ENCODE data around the gene FIGNL1.

The FIGNL1 gene

DNA sequence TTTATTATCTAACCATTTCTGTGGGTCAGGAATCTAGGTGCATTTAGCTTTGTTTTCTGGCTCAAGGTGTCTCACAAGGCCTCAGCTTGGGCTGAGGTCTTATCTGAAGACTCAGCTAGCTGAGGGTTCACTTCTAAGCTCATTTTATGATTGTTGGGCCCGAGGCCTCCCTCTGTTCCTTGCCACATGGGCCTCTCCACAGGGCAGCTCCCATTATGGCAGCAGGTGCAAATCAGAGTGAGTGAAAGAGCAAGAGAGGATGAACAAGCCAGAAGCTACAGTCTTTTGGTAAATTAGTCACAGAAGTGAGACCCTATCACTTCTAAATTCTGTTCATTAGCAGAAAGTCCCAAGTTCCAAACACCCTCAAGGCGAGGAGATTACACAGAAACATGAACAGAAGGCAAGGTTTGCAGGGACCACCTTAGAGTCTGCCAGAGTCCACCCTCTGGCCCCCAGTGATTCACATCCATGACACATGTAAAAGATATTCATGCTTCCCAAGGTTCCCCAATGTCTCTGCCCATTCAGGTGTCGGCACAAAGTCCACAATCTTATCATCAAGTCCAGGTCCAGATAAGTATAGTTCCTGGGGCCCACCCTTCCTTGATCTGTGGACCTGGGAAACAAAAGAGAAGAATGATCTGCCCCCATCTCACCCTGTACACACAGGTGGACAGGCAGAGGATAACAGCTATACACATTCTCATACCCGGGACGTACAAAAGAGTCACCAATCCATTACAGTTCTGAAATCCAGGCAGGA is 23.7 kb downstream of the FIGNL1 start:
- DNase-seq: no peak

DNA sequence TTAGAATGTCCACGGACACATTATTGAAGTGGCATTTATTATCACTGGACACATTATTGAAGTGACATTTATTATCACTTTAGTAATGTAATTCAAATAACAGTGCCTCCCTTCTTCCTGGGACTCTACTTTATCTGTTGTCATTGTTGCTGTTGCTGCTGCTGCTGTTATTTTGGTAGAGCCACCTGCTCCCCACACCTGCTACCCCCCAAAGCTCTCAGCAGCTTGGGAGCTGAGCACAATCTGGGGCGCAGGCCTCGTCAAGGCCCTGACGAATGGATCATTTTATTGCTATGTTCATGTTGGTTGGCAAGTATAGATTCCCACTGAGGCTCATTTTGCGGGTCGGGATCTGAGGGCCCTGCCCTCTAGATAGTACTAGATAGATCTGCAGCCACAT is 24.8 kb downstream of the FIGNL1 start:
- no peak for DNase-seq

DNA sequence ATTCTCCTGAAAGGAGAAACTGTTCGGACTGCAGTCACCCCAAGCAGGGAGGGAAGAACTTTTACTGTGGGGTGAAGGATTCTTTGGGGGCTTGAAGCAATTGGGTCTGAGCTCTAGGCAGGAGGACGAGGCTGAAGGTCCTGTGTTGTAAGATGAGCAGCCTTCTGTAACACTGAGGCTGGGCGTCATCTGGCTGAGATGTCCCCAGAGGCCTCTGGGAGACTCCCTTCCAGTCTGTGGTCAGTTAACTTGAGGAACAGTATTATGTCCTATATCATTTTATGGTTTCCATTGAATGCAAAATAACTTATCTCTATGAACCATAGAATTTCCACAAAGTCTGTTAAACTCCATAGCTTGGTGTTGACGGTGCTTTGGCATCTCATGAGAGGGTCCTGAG is 26.3 kb downstream of the FIGNL1 start:
- no peak for DNase-seq

DNA sequence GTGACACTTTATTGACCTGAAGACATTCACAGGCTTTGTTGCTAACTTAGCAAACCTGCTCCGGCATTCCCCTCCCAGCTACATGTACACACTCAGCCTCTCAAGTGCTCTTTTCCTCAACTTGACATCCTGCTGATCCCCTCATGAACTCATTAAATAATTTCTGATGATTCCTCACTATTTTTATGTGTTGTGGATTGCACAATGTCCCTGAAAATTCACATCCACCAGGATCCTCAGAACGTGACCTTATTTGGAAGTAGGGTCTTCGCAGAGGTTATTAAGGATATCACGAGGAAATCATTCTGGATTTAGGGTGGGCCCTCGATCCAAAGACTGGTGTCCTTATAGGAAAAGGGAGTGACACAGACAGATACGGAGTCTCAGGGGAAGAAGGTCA is 27.3 kb downstream of the FIGNL1 start:
- no peak for DNase-seq

DNA sequence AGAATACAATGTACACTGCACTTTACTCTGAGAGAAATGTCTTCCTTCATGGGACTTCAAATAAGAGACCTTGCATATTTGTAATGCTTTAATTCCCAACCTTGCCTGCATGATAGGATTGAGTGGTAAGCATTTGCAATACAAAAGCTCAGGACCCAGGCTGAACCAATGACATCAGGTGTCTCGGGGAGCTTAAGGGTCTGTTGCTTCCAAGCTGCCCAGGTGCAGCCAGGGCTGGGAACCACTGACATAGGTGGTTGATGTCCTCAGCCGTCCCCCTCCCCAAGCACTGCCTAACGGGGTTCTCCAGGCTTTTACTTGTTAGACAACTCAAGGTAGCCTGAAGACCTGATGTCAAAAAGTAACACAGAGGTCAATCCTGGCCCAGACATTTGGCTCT is 29.1 kb downstream of the FIGNL1 start:
- no peak for DNase-seq

DNA sequence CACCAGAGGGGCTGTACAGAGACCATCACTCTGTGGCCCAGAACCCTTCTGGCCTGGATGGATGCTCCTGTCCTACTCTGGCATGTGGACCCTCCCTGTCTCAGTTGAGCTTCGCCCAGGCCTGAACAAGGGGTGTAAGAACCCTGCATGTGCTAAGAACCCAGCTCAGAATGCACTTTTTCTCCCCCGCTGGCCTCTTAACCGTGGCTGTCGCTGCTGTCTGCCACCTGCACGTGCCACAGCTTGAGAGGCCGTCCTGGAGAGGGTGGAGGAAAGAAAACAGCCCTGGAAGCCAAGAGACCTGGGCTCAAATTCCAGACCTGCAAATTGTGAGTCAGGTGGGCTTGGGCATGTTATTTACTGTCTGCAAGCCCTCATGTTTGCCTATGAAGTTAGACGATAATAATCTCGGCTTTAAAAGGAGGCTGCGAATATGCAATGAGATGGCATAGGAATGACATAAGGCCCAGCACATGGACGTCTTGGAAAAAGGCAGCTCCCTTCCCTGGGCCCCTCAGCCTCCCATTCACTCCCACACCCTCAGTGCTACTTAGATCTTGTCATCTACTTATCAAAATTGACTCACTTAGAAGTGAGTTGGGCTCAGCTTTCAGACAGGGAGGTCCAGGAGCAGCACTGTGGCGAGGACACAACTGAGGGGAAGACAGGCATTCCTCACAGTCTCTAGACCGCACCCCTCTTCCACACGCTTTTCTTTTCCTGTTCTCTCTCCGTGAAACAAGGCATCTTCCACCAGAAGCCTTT is 31.4 kb downstream of the FIGNL1 start:
- DNase-seq: no peak

DNA sequence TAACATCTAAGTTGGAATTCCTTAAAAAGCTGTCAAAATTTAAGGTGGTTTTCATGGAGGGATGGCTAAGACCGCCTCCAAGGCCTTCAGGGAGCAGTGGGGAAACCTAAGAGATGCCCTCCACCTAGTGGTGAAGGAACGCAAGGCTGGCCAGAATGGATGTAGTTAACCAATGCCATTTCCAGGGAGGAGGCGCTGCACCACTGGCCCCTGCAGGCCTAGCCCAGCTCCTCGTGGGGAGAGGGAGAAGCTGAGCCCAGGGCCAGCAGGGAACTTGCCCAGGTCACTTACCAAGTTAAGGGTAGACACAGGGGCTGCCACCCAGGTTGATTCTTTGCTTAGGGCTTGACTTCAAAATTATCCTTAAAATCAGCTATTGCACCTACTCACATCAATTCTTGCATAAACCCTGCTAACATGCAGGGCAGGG is 32.0 kb downstream of the FIGNL1 start:
- DNase-seq: peak; percentile 25 to 80 (median 61)

DNA sequence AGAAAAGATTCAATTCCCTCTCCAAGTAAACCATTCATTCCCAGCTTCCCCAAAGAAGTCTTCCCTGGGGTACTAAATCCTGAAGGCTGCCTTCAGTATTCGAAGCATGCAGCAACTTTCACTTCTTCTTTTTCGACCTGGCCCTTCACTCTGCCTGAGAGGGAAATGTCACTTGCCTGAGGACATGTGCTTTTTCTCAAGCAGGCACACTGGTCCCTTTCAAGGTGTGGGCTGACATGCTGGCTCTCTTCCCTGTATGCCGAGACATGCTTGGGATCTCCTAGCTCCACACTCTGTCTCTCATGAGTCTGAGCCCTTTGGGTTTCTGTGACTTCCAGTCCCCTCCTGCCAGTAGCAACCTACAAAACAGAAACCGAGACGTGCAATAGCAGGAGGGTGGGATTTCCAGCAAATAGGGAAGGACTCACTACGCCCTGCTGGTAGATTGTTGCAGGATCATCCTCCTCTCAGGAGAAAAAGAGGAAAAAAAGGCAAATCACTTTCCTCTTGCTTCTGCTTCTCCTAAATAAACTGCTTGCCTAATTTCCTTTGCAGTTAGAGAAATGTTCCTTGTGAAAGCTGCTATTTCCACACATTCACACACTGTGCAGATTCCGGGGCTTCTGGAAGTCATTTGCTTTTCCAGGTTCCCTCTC is 33.5 kb downstream of the FIGNL1 start:
- no peak for DNase-seq

DNA sequence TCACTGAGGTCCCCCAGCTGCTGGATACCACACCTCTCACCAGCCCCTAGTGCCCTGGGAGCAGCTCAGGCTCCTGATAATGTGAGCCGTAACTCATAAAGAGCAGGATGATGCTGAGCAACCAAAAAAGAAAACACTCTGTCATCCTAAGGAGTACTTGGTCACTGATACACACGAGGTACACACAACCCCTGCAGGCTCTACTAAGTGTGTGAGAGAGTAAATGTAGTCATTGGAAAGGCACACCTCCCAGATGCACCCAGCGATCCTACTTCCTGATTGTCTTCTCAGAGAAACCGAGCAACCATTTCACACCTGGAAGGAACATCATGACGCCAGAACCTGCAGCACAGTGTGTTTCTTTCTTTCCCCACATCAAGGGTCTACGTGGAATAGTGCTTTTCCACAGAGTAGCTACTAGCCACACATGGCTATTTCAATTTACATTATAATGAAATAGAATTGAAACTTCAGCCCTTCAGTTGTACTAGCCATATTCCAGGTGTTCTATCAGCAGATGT is 34.2 kb downstream of the FIGNL1 start:
- DNase-seq: no peak

DNA sequence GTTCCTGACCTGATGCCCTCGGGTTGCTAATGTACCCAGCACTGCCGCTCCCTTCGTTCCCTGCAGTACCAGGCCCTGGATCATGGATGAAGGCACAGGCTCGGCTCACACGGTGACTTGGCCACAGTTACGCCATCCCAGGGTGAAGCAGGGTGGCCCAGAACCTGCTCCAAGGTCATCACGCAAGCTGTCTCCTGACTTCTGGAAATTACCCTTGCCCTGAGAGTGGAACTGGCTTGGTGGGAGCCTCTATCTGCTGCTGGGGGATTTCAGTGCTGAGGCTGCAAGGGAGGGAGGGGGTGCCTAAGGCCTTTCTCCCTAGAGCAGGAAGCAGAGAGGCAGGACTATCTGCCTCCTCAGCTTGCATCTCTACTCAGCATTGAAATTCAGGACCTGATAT is 36.6 kb downstream of the FIGNL1 start:
- no peak for DNase-seq

DNA sequence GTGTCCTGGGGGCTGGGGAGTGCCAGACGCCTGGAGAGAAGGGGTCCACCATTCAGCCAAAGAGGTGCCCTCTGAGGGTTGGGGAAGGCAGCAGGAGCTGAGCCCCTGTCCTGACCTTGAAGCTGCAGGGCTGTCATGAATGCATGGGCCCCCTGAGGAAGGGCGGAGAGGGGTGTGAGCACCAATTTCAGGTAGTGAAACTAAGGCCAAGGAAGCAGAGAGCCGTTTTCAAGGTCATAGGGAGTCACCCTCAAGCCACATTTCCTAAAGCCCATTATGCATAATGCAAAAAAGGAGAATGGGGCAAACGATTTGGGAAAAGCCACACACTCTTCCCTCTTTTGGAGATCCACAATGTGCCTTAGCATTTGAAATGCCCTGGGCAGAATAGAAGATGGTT is 37.2 kb downstream of the FIGNL1 start:
- DNase-seq: no peak

DNA sequence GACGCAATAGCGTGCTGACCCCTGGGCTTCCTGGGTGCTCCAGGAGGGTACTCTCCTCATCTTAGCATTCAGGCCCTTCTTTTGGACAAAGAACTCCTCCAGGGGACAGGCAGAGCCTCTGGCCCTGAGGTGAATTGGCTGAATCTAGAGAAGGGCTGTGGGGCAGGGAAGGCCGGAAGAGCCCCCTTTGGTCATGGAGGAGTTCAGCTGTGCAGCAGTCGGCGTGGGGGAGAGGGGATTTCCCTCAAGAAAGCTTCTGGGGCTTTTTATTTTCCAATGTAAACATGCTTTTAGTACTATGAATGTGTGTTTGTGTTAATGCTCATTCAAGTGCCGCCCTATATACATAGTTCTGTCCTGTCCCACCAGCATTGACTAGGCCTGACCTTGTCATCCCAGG is 38.8 kb downstream of the FIGNL1 start:
- DNase-seq: no peak

DNA sequence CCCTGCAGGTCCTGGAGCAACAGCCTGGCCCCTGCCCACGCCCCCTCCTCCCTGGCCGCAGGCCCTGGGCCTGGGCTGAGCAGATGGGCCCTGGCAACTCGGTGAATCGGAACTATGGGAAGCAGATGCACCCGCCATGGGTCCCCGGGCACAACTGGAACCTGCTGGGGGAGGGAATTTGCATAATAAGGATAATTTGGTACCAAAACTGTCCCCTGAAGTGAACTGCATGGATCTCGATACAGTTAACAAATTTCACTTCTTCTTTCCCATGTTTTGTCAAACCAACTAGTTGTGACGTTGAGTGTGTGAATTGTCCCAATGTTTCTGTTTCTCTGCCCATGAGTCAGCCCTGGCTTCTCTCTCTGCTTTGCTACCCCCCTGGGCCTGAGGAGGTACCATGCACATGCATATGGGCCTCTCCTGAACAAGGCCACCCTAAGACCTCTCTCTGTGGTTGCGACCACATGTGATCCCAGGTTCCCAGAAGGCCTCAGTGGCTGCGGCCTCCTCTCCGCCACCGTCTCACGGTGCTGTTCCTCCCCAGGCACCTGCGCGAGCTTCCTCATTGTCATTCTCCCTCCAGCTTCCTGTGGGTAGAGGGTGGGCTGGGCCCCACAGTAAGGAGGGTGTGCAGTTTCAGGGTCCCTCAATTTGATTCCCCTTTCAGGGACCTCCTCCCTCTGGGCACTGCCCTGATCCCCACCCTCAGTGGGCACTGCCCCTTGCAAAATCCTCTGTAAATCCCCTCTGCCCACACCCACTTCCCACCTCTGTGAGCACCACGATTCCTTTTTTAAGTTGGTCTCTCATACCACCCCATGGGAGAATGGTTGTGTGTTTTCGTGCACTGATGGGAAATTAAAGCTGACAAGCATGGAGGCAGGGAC is 40.0 kb downstream of the FIGNL1 start:
- DNase-seq: no peak

DNA sequence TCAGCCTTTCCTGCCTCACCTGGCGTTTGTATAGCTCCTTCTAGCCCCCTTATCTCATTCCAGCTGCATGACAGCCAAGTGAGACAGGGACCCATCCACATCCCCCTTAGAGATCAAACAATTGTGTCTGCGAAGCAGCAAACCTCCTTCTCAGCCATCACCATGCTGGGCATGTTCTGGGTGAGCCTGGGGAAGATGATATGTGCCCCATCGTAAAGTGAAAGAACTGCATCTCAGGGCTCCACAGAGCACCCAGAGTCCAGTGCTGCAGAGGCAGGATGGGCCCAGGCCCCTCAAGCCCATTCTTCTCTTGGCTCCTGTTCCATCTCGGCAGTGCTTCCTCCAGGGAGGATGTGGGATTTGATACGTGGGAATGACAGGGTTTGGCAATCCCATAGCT is 43.2 kb downstream of the FIGNL1 start:
- no peak for DNase-seq

DNA sequence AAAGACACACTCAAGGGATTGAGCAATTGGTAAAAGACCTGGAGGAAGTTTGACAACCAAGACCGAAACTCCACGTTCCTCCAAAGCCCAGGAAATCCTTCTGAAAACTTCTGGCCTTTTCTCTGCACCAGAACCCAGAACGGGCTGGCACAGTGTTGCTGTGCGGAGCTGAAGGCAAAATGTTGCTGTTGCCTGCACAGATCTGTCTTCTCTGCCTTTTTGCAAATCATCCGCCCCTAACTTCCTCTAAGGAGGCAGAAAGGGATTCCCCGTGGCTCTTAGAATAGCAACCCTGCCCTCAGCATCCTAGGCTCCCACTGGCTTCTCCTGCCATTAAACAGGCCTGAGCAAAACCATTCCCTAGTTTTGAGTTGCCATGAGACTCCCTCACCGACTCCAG is 44.9 kb downstream of the FIGNL1 start:
- DNase-seq: no peak

DNA sequence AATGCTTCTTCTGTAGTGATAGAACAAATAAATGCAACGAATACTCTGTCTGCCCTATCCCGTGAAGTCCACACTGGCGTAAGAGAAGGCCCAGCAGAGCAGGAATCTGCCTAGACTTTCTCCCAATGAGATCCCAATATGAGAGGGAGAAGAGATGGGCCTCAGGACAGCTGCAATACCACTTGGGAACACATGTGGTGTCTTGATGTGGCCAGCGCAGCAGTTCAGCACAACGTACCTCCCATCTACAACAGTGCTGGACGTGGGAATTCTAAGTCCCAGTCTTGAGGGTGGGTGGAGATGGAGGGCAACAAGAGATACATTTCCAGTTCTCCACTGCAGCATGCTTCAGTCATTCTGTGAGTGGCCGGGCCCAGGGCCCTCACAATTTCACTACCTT is 45.8 kb downstream of the FIGNL1 start:
- no peak for DNase-seq

DNA sequence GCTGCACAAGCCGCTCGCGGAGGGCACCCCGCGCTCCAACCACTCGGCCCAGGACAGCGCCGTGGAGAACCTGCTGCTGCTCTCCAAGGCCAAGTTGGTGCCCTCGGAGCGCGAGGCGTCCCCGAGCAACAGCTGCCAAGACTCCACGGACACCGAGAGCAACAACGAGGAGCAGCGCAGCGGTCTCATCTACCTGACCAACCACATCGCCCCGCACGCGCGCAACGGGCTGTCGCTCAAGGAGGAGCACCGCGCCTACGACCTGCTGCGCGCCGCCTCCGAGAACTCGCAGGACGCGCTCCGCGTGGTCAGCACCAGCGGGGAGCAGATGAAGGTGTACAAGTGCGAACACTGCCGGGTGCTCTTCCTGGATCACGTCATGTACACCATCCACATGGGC is 50.0 kb downstream of the FIGNL1 start:
- no peak for DNase-seq

DNA sequence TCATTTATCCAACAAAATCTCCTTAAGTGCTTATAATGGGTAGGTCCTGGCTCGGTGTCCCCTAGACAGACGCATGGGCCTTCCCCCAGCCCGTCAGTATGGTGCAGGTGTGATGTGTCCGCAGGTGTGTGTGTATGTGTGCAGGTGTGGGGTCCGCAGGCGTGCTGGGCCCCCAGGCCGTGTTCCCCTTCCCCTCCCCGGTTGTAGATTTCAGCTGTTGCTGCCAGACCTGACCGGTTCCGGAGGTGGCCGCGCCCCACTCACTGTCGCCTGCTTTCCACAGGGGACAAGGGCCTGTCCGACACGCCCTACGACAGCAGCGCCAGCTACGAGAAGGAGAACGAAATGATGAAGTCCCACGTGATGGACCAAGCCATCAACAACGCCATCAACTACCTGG is 50.5 kb downstream of the FIGNL1 start:
- DNase-seq: no peak

DNA sequence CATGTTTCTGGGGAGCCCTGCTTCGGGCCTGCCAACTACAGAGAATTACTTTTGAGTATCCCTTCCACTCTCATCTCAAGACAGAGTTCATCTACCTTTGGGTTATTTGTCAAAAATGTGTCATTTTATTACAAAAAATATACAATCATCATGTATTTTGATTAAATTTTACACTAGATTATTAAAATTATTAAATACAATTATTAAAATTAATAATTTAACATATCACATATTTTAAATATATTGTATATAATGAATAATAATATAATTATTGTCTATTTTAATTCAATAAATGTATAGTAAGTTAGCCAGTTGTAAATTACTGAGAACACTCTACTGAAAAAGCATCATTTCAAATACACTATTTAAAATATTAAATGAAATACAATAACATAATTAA is 50.9 kb downstream of the FIGNL1 start:
- DNase-seq: no peak

DNA sequence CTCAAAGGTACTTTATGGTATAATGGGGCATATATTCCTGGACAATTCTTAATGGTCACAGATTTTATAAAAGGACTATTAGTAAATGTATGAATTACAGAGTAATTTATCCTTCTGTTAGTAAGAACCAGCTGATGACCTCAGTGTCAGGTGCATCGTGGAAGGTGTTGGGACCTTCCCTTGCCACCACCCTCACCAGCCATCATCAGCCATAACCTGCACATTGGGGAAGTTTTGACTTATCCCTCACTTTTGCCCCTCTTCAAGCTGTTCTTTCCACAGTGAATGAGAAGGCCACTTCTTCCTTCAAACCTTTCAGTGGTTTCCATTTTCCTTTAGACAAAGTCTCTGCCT is 52.2 kb downstream of the FIGNL1 start:
- DNase-seq: no peak

DNA sequence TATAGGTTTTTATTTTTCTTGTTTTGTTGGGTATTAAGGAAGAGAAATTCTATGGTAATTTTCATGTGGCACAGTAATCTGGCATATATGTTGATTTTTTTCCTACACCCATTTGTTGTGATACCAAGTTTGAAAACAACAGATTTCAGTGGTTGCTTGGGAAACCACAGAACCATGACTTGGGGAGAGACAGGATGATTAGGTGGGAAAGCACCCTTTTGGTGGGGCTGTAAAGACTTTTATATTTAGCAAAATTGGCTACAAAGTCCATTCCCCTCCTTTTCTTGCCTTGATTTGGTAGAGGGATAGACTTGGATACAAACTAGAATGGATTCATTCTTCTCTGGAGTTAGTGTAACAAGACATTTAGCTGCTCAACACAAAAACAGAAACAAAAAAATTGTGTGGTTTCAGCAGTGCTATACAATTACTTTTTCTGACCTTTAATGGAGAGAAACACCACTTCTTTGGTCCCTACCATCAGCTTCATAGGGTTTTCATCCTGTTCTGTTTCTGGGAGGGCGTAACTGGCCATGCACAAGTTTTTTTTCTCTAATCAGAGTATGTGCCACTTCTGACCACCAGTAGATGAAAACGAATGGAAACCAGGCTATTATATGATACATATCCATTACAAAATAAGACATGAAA is 52.7 kb downstream of the FIGNL1 start:
- peak in 2 of 5 experiments; percentile 51 to 78 for DNase-seq

DNA sequence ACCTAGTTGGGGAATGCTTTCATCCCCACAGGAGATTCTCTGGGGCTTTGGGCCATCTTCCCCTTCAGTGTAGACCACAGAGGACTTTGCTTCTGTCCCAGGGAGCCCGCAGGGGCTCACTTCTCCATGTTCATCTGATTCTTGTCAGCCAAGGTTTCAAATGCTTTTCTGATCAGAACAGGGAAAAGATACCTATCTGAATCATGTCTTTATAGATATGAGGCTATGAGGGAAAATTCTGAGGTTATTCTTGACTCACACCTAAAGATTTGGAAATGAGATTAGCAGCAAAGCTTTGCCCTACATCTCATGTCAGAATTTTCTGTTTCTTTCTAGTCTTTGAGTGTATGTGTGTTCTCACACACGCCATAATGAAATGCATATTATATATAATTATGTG is 53.3 kb downstream of the FIGNL1 start:
- peak in 2 of 5 experiments; percentile 24 to 74 for DNase-seq
